ENCODE measurements around the gene TPR. TPM values are rescaled to one million over a fixed set of nuclear protein-coding genes. Genes with fewer than 3 reads are reported as not detected.

Gene TPR
- total and polyA plus RNA-seq, 2 donors (not counting 1 experiment from before 2014, with no cell fraction given): 30.0 to 141 TPM

GRCh38 chr1:186413319-186413718 is 38.3 kb upstream of the TPR start:
- Mint-ChIP-seq H3K4me1 (no peaks in the 10 kb centered on the region), H3K27ac (no peak overlapping the region), H3K9me3 (ENCODE audit: insufficient read depth) (no peaks in the 10 kb centered on the region), H3K27me3 (no peaks in the 10 kb centered on the region), H3K4me3 (no peak overlapping the region)
- DNase-seq (no peak), ATAC-seq (ENCODE audit: low read depth) (no peak)
- Histone ChIP-seq H4K20me1 (ENCODE audit: control insufficient read depth, insufficient read depth, low read length, poor library complexity, severe bottlenecking) (no peaks in the 10 kb centered on the region), H3K27ac (ENCODE audit: low read length in 2 of 2) (no peak overlapping the region), H3K9ac (ENCODE audit: low read length) (no peak overlapping the region), H3K4me1 (ENCODE audit: control insufficient read depth in 2 of 2, insufficient read depth in 2 of 2, low read length in 2 of 2) (no peaks in the 10 kb centered on the region), H3K9me3 (ENCODE audit: control extremely low read depth in 1 of 3, control insufficient read depth in 2 of 3, insufficient read depth in 1 of 3, low read length in 2 of 3) (no peaks in the 10 kb centered on the region), H2AFZ (ENCODE audit: insufficient read depth, low read depth, low read length, poor library complexity, severe bottlenecking) (no peak overlapping the region), H3K4me2 (replicated peaks; ENCODE audit: low read depth, low read length, poor library complexity, severe bottlenecking) (no peak overlapping the region), H3K79me2 (ENCODE audit: control insufficient read depth, insufficient read depth, low read length) (no peaks in the 10 kb centered on the region), H3K27me3 (replicated peaks in 1 of 4; ENCODE audit: control extremely low read depth in 1 of 4, control insufficient read depth in 3 of 4, insufficient read depth in 4 of 4, low read length in 3 of 4) (no peaks in the 10 kb centered on the region), H3K4me3 (ENCODE audit: control extremely low read depth in 1 of 5, extremely low read depth in 1 of 5, insufficient read depth in 1 of 5, low read depth in 2 of 5, low read length in 4 of 5) (no peak overlapping the region), H3K36me3 (replicated peaks in 1 of 2; ENCODE audit: control extremely low read depth in 1 of 2, control insufficient read depth in 1 of 2, extremely low read depth in 1 of 2, insufficient read depth in 2 of 2, low read length in 1 of 2) (peaks cover 4 to 20% of the 10 kb centered on the region in 2 experiments)
- WGBS (ENCODE audit: insufficient coverage): no CpG with 5 or more reads among the region's 1 CpG
- intact Hi-C loops (cut with micrococcal nuclease): no loop called here
- ChIA-PET CTCF (no interaction called here), POLR2A (no interaction called here)
- TF ChIP-seq EZH2 (IDR thresholded peaks at IDR 0.05; ENCODE audit: borderline replicate concordance, insufficient read depth, low read depth, low read length, poor library complexity, severe bottlenecking) (no peak), CTCF (IDR thresholded peaks at IDR 0.05) (no peak)

- no peaks in the 10 kb centered on the region for H3K27me3 Mint-ChIP-seq
- H3K4me3 Mint-ChIP-seq: no peak overlapping the region
- H3K9me3 ChIP-seq (ENCODE audit: control extremely low read depth in 1 of 3, control insufficient read depth in 2 of 3, insufficient read depth in 1 of 3, low read length in 2 of 3): no peaks in the 10 kb centered on the region
- ATAC-seq (ENCODE audit: low read depth): no peak
- no peak for DNase-seq
- H3K4me3 ChIP-seq (ENCODE audit: control extremely low read depth in 1 of 5, extremely low read depth in 1 of 5, insufficient read depth in 1 of 5, low read depth in 2 of 5, low read length in 4 of 5): no peak overlapping the region
- ChIA-PET CTCF (interaction anchor here (1.0 to 1.1 kb wide), 2 partner anchors 34 to 577 kb away, joined by 3 read pairs; partner anchors contain the start of gene TPR), POLR2A (no interaction called here)
- intact Hi-C loops (cut with micrococcal nuclease): no loop called here
- peaks cover 8 to 38% of the 10 kb centered on the region in 2 experiments for H3K36me3 ChIP-seq (replicated peaks in 1 of 2; ENCODE audit: control extremely low read depth in 1 of 2, control insufficient read depth in 1 of 2, extremely low read depth in 1 of 2, insufficient read depth in 2 of 2, low read length in 1 of 2)
- no peak overlapping the region for H3K27ac ChIP-seq (ENCODE audit: low read length in 2 of 2)
- no peaks in the 10 kb centered on the region for H3K9me3 Mint-ChIP-seq (ENCODE audit: insufficient read depth)
- no peak overlapping the region for H3K4me2 ChIP-seq (replicated peaks; ENCODE audit: low read depth, low read length, poor library complexity, severe bottlenecking)
- H3K4me1 ChIP-seq (ENCODE audit: control insufficient read depth in 2 of 2, insufficient read depth in 2 of 2, low read length in 2 of 2): no peaks in the 10 kb centered on the region
- TF ChIP-seq EZH2 (IDR thresholded peaks at IDR 0.05; ENCODE audit: borderline replicate concordance, insufficient read depth, low read depth, low read length, poor library complexity, severe bottlenecking) (no peak), CTCF (IDR thresholded peaks at IDR 0.05) (no peak)
- no peaks in the 10 kb centered on the region for H4K20me1 ChIP-seq (ENCODE audit: control insufficient read depth, insufficient read depth, low read length, poor library complexity, severe bottlenecking)
- H3K27ac Mint-ChIP-seq: no peak overlapping the region
- H3K4me1 Mint-ChIP-seq: no peaks in the 10 kb centered on the region
- WGBS (ENCODE audit: insufficient coverage): no CpG with 5 or more reads among the region's 3 CpGs
- no peak overlapping the region for H2AFZ ChIP-seq (ENCODE audit: insufficient read depth, low read depth, low read length, poor library complexity, severe bottlenecking)
- H3K9ac ChIP-seq (ENCODE audit: low read length): no peak overlapping the region
- no peaks in the 10 kb centered on the region for H3K27me3 ChIP-seq (replicated peaks in 1 of 4; ENCODE audit: control extremely low read depth in 1 of 4, control insufficient read depth in 3 of 4, insufficient read depth in 4 of 4, low read length in 3 of 4)
- H3K79me2 ChIP-seq (ENCODE audit: control insufficient read depth, insufficient read depth, low read length): no peaks in the 10 kb centered on the region
Observed at GRCh38 chr1:186409091-186409490, 34.0 kb upstream of the TPR start.

Data from B cell (primary cell).